B cell (primary cell): ENCODE data around the gene TRAPPC5.

ENCODE experiments used
- CTCF ChIP-seq: fragments of 200-600 bp; IDR thresholded peaks from one replicate; pipeline ENCODE4 v1.8.0; 2022; ENCODE audit warnings: antibody characterized with exemption, mild to moderate bottlenecking
- EZH2 ChIP-seq: IDR thresholded peaks from 2 replicates; pipeline ENCODE4 v1.6.1; 2012; ENCODE audit warnings: borderline replicate concordance, low read depth, mild to moderate bottlenecking, moderate library complexity, low read length; ENCODE audit not compliant: insufficient read depth, poor library complexity, severe bottlenecking

- TF ChIP-seq CTCF (no peak), EZH2 (no peak)
Measured at GRCh38 chr19:7697721-7698287, 17.2 kb downstream of the TRAPPC5 start.
